Measurements from ENCODE around the gene SLC16A7. TPM values are rescaled to one million over a fixed set of nuclear protein-coding genes. Genes with fewer than 3 reads are reported as not detected.

SLC16A7 gene
- total RNA-seq, 1 experiment from 2014 or later: 12.5 TPM

DNA sequence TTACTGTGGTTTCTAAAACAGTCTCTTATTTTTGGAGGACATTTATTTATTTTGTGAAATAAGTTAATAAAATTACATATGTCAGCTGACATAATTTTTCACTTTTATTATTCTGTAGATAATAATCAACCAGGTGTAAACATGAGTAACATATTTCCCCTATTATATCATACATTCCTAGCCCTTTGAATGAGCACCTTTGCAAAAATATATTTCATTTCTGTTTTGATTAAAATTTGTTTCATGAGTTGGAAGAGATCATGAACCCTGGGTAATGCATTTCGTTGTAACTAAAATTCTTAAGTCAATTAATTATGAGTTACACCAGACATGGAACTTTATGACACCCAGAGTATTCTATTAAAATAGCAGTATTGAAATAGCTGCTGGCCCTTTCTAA, 56.3 kb downstream of the SLC16A7 start:
- in situ Hi-C loops (cut with HindIII; ENCODE audit: low pct_unique_long_range_greater_than_20kb, low sequenced_read_pairs): no loop called here
- DNase-seq (ENCODE audit: low read depth): peak; percentile 37

GRCh38 chr12:59654061-59654460, 58.2 kb downstream of the SLC16A7 start:
- no peak for DNase-seq (ENCODE audit: low read depth)
- in situ Hi-C loops (cut with HindIII; ENCODE audit: low pct_unique_long_range_greater_than_20kb, low sequenced_read_pairs): no loop called here

DNA sequence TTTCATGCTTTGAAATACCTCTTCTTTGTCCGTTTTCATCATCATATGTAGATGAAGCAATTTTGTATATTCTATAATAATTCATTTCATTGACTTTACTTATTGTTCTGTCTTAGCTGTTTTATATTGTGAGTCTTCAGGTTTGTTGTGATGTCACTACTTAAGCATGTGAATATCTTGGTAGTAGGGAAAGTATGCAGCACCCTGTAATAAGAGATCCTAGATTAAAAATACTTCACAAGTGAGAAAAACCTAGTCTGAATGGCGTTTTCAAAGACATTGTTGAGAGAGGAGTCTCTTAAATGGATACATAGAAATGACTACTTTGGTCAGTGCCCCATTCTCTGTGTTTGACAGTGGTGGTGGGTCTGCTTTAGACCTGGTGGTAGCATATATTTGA, 61.4 kb downstream of the SLC16A7 start:
- no peak for DNase-seq (ENCODE audit: low read depth)
- in situ Hi-C loops (cut with HindIII; ENCODE audit: low pct_unique_long_range_greater_than_20kb, low sequenced_read_pairs): no loop called here

DNA sequence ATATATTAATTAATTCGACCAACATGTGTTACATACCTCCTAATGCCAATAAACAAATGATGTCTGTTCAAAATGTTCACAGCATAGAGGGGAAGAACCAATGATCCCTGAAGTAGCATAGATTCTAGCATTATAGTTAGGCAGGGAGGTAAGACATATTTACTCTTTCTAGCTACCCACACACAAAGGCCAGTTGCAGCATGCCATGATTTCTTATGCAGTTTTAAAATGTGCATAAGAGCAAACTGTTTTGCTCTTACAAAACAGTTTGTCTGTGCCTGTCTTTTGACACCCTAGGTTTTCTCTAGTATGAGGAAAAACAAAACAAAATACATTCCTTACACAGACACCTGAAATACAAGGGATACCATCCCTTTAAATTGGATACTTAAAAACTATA, 61.9 kb downstream of the SLC16A7 start:
- in situ Hi-C loops (cut with HindIII; ENCODE audit: low pct_unique_long_range_greater_than_20kb, low sequenced_read_pairs): no loop called here

DNA sequence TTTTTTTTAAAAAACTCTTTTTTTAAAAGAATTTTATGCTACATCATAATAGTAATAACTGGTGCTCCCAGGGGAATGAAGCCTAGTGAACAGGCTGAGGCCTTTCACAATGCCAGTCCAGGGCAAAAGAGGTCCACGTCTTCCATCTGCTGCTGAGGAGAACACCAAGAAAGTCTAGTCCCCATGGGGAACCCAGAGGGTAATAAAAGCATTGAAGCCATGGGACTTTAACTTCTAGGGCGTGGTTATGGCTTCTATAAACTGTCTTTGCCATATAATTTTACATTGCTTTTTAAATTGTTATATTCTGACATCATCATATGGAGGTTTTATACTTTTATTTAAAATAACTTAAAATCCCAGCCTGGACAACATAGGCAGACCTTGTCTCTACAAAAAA, 64.3 kb downstream of the SLC16A7 start:
- in situ Hi-C loops (cut with HindIII; ENCODE audit: low pct_unique_long_range_greater_than_20kb, low sequenced_read_pairs): no loop called here

More for the DNA sequence above, 61.9 kb downstream of the SLC16A7 start:
- no peak for DNase-seq (ENCODE audit: low read depth)

DNA sequence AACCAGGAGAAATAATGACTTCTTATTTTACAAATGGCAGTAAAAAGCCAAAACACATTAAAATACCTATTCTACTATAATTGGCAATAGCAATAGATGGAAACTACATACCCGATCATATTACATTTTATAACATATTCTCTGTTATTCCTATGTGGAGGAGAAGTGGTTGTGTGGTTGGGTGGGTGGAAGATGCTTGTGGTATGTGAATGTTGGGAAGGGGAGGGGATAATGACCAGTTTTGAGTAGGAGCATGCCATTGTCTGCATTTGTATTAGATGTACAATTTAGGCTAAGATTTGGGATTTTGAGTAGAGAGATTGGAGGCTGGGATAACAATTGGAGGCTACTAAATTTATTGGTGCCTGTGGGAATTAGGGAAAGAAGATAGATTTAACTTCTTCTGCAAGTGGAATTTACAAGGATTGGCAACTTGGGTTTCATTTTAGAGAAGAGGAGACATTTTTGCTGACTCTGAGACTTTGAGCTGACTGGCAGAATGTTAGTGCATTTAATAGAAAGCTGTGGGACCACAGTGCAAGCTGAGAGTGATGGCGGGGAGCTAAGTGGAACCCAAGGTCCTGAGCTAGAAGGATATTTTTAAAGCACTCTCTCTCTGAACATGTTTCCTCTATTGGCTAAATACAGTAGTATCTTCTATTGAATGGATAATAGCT, 65.2 kb downstream of the SLC16A7 start:
- in situ Hi-C loops (cut with HindIII; ENCODE audit: low pct_unique_long_range_greater_than_20kb, low sequenced_read_pairs): no loop called here
- no peak for DNase-seq (ENCODE audit: low read depth)

More for the DNA sequence above, 64.3 kb downstream of the SLC16A7 start:
- DNase-seq (ENCODE audit: low read depth): no peak

DNA sequence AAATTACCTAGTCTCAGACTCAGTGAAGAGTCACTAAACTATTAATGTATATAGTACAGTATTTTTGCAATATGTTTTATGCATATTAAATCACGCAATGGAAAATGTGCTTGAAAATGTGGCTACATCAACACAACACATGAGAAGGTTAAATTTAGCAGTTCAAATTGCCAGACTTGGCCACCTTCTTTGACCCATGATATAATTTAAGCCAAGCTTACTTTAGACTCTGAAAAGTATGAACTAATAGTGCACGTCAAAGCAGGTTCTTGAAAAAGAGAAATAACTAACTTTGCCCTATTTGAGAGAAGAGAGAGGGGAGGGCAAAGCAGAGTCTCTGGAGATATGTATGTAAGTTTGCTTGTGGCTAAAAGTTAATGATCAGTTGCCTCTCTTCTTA, 68.7 kb downstream of the SLC16A7 start:
- DNase-seq (ENCODE audit: low read depth): no peak
- in situ Hi-C loops (cut with HindIII; ENCODE audit: low pct_unique_long_range_greater_than_20kb, low sequenced_read_pairs): no loop called here

DNA sequence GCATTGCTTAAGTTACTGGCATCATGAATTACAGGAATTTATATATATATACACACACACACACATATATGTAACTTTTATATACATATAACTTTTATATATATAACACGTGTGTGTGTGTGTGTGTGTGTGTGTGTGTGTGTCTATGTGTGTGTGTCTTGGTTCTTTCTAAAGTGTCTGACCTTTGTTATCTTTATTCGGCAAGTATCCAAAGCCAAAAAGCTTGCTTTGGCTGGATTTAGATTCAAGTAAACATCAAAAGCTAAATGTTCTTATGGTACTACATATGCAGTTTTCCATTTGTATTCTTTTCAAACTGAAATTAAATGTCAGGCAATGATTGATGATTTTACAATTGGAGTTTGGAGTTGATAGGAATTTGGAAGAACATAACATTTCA, 69.9 kb downstream of the SLC16A7 start:
- DNase-seq (ENCODE audit: low read depth): no peak
- in situ Hi-C loops (cut with HindIII; ENCODE audit: low pct_unique_long_range_greater_than_20kb, low sequenced_read_pairs): no loop called here

- DNase-seq (ENCODE audit: low read depth): no peak
- in situ Hi-C loops (cut with HindIII; ENCODE audit: low pct_unique_long_range_greater_than_20kb, low sequenced_read_pairs): no loop called here
Measured at GRCh38 chr12:59668674-59669073, 72.8 kb downstream of the SLC16A7 start.

DNA sequence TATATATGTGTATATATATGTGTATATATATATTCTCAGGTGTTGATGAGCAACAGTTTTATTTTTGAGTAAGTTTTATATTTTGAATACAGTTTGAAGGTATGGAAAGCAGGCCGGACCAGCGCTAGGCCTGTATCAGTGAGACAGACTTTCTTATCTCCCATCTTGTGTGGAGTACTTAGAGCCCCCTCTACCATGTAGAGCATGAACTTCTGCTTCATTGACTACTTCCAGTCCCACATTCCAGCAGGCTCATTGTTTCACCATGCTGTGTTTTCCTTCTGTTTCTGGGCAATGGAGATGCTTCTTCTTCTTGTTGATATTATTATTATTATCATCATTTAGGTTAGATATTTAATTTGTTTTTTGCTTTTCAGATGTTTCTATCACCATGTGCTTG, 76.4 kb downstream of the SLC16A7 start:
- in situ Hi-C loops (cut with HindIII; ENCODE audit: low pct_unique_long_range_greater_than_20kb, low sequenced_read_pairs): no loop called here
- DNase-seq (ENCODE audit: low read depth): no peak

DNA sequence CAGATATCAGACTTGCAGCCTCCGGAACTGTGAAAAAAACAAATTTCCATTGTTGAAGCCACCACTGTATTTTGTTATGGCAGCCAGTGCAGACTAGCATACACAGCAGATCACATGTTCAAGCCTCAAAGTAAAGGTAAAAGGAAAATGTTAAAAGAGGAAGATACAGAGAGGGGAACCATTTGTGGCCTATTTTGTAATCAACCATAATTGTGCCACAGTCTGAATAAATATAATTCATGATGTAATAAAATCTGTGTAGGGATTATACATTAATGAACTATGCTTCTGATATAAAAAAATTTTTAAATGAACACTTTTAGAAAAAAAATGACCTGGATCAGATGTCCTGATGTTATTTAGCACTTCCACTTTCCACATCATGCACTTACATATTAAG, 79.6 kb downstream of the SLC16A7 start:
- in situ Hi-C loops (cut with HindIII; ENCODE audit: low pct_unique_long_range_greater_than_20kb, low sequenced_read_pairs): no loop called here
- DNase-seq (ENCODE audit: low read depth): no peak

GRCh38 chr12:59677857-59678256, 82.0 kb downstream of the SLC16A7 start:
- in situ Hi-C loops (cut with HindIII; ENCODE audit: low pct_unique_long_range_greater_than_20kb, low sequenced_read_pairs): no loop called here

DNA sequence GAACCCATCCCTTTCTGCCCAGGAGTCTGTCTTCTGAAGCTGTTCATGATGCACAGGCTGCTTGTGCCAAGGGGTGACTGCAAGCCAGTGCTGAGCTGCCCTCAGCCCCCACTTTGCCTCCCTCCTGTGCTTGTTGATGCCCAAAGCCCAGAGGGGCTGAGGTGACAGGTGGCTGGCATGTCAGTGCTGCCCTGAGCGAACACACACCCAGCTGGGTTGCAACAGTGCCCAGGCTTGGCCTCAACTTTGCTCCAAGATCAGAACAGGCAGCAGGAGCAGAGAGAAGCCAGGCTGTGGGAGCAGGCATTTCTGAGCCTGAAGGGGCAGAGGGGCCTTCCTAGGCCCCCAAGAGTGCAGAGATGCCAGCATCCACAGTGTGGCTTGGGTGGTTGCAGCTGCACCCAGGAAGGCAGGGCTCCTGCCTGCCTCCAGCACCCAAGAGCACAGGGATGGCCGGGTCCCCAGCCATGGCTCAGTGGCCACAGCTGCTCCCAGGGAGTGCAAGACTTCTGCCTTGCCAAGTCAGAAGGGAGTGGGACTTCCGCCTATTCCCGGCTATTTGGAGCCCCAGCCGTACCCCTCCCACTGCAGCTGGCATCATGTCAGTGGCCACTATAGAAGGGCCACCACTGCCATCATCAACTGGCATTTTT, 83.1 kb downstream of the SLC16A7 start:
- in situ Hi-C loops (cut with HindIII; ENCODE audit: low pct_unique_long_range_greater_than_20kb, low sequenced_read_pairs): no loop called here

More at GRCh38 chr12:59677857-59678256, 82.0 kb downstream of the SLC16A7 start:
- no peak for DNase-seq (ENCODE audit: low read depth)

GRCh38 chr12:59689776-59690175, 93.9 kb downstream of the SLC16A7 start:
- in situ Hi-C loops (cut with HindIII; ENCODE audit: low pct_unique_long_range_greater_than_20kb, low sequenced_read_pairs): no loop called here
- DNase-seq (ENCODE audit: low read depth): no peak

More for the DNA sequence above, 83.1 kb downstream of the SLC16A7 start:
- no peak for DNase-seq (ENCODE audit: low read depth)

GRCh38 chr12:59695379-59695778, 99.5 kb downstream of the SLC16A7 start:
- in situ Hi-C loops (cut with HindIII; ENCODE audit: low pct_unique_long_range_greater_than_20kb, low sequenced_read_pairs): no loop called here
- DNase-seq (ENCODE audit: low read depth): no peak

GRCh38 chr12:59698600-59698999, 102.8 kb downstream of the SLC16A7 start:
- in situ Hi-C loops (cut with HindIII; ENCODE audit: low pct_unique_long_range_greater_than_20kb, low sequenced_read_pairs): no loop called here
- no peak for DNase-seq (ENCODE audit: low read depth)

- no peak for DNase-seq (ENCODE audit: low read depth)
- in situ Hi-C loops (cut with HindIII; ENCODE audit: low pct_unique_long_range_greater_than_20kb, low sequenced_read_pairs): no loop called here
Measured at GRCh38 chr12:59699421-59700152, 103.8 kb downstream of the SLC16A7 start.

DNA sequence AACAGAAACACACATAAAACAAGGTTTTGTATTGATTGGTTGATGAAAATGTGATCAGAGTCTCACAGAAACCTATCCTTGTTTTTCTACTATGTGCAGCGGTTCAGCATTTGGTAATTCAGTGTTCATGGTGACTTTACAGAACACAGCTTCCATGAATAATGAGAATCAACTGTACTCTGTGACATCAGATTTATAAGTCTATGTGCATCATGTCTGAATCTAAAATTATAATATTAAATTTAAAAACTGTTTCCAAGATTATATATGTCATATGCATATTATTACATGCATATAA, 104.3 kb downstream of the SLC16A7 start:
- no peak for DNase-seq (ENCODE audit: low read depth)
- in situ Hi-C loops (cut with HindIII; ENCODE audit: low pct_unique_long_range_greater_than_20kb, low sequenced_read_pairs): no loop called here

GRCh38 chr12:59708064-59708463, 112.2 kb downstream of the SLC16A7 start:
- in situ Hi-C loops (cut with HindIII; ENCODE audit: low pct_unique_long_range_greater_than_20kb, low sequenced_read_pairs): no loop called here
- no peak for DNase-seq (ENCODE audit: low read depth)
